Liver (tissue), 3 donors: ENCODE results near the gene TERB1.

Experiments
- ATF3 ChIP-seq: IDR thresholded peaks from 2 replicates; pipeline ENCODE4 v1.6.1; 2016; ENCODE audit warnings: antibody characterized with exemption
- CTCF ChIP-seq: fragments of 150-350 bp; IDR thresholded peaks from 2 replicates; pipeline ENCODE4 v1.5.1; 2017; ENCODE audit warnings: improper control_type of control experiment, low read depth, low read length; ENCODE audit not compliant: missing input control
- RAD21 ChIP-seq, 2 donors: IDR thresholded peaks; 2 replicates each; pipeline ENCODE4 v1.6.1; 2016; ENCODE audit warnings: antibody characterized with exemption in 2 of 2, mild to moderate bottlenecking in 2 of 2
- RXRA ChIP-seq, 2 donors: IDR thresholded peaks; 2 replicates each; pipeline ENCODE4 v1.6.1; 2017 to 2018; ENCODE audit warnings: antibody characterized with exemption in 2 of 2, mild to moderate bottlenecking in 1 of 2
- ZBTB33 ChIP-seq: IDR thresholded peaks from 2 replicates; pipeline ENCODE4 v1.6.1; 2016; ENCODE audit warnings: antibody characterized with exemption
- donor health status: healthy.
- donor health status: healthy.

- TF ChIP-seq CTCF (no peak), RXRA (IDR thresholded peaks at IDR 0.05) (no peak), ZBTB33 (no peak), RAD21 (IDR thresholded peaks at IDR 0.05) (no peak), ATF3 (no peak)
Observed at GRCh38 chr16:66800856-66801255, 528 bp downstream of the TERB1 start.
